BJ (cell line): Measurements from ENCODE around the gene RRBP1. TPM values are rescaled to one million over a fixed set of nuclear protein-coding genes. Genes with fewer than 3 reads are reported as not detected.

Source experiments
- CTCF ChIA-PET: fragments of 350-600 bp; formaldehyde crosslinking; extraction: SDS; loops from one replicate; lab custom pipeline; 2021; ENCODE audit warnings: antibody characterized with exemption, inconsistent platforms; lab: Yijun Ruan, JAX
- POLR2A ChIA-PET: fragments of 300-600 bp; sonication (Branson Sonifier 250); formaldehyde crosslinking; extraction: SDS; loops from one replicate; lab custom pipeline; 2021; ENCODE audit warnings: antibody characterized with exemption; lab: Charles Lee
- DNase-seq: peaks from one replicate; pipeline ENCODE4 v3.0.0-alpha.2; 2011; ENCODE audit warnings: low read depth
- H3K27me3 ChIP-seq: 2 replicates; pipeline ENCODE4 v1.6.0; 2011; ENCODE audit warnings: low read length; ENCODE audit not compliant: control insufficient read depth, insufficient read depth
- H3K36me3 ChIP-seq: 2 replicates; pipeline ENCODE4 v1.5.1; 2011; ENCODE audit warnings: low read length; ENCODE audit not compliant: control insufficient read depth, insufficient read depth
- H3K4me3 ChIP-seq: 2 replicates; pipeline ENCODE4 v1.5.1; 2011; ENCODE audit warnings: low read depth, mild to moderate bottlenecking, control low read depth, low read length
- CTCF ChIP-seq: IDR thresholded peaks from 2 replicates; pipeline ENCODE4 v1.5.1; 2011; ENCODE audit warnings: low read depth, mild to moderate bottlenecking, control low read depth, inconsistent platforms, low read length, moderate library complexity; ENCODE audit not compliant: insufficient read depth
- polyA plus RNA-seq: library from polyadenylated mRNA; depleted of rRNA; stranded (reverse); fragments of >200 nt; gene quantifications from 2 replicates; pipeline ENCODE4 v1.2.3, GENCODE V29; 2011

Gene RRBP1
- polyA plus RNA-seq, 1 experiment = 98.7 TPM

GRCh38 chr20:17675519-17676377 lies 6.3 kb downstream of the RRBP1 start:
- Histone ChIP-seq H3K36me3 (peaks cover 18% of the 10 kb centered on the region), H3K27me3 (no peaks in the 10 kb centered on the region), H3K4me3 (no peak overlapping the region)
- no peak for DNase-seq
- ChIA-PET CTCF (interaction anchor here (0.7 to 2.5 kb wide), 7 partner anchors 10 to 284 kb away, joined by 3 to 10 read pairs (median 3); no protein-coding TSS in a partner anchor), POLR2A (no interaction called here)
- TF ChIP-seq CTCF = no peak

- Histone ChIP-seq H3K4me3 (no peak overlapping the region), H3K36me3 (peaks cover 15% of the 10 kb centered on the region), H3K27me3 (no peaks in the 10 kb centered on the region)
- ChIA-PET CTCF (interaction anchor here (1.0 to 1.5 kb wide), 3 partner anchors 9 to 26 kb away, joined by 3 read pairs; no protein-coding TSS in a partner anchor), POLR2A (no interaction called here)
- DNase-seq = no peak
- no peak for TF ChIP-seq CTCF
These were observed 7.1 kb downstream of the RRBP1 start for GRCh38 chr20:17674722-17675518.

- DNase-seq = no peak
- H3K27me3 ChIP-seq = no peaks in the 10 kb centered on the region
- CTCF ChIA-PET = no interaction called here
- no peak overlapping the region for H3K4me3 ChIP-seq
- peaks cover 14% of the 10 kb centered on the region for H3K36me3 ChIP-seq
- POLR2A ChIA-PET = no interaction called here
- no peak for TF ChIP-seq CTCF
These were observed 9.0 kb downstream of the RRBP1 start for GRCh38 chr20:17673084-17673483.

GRCh38 chr20:17671565-17671964 lies 10.5 kb downstream of the RRBP1 start:
- Histone ChIP-seq H3K4me3 (no peak overlapping the region), H3K27me3 (no peaks in the 10 kb centered on the region), H3K36me3 (peaks cover 15% of the 10 kb centered on the region)
- CTCF ChIA-PET = no interaction called here
- no peak for DNase-seq
- no peak for TF ChIP-seq CTCF
- POLR2A ChIA-PET = no interaction called here

- ChIA-PET POLR2A (no interaction called here), CTCF (no interaction called here)
- no peaks in the 10 kb centered on the region for H3K27me3 ChIP-seq
- peaks cover 12% of the 10 kb centered on the region for H3K36me3 ChIP-seq
- H3K4me3 ChIP-seq = no peak overlapping the region
- no peak for DNase-seq
- TF ChIP-seq CTCF = no peak
These were observed 11.0 kb downstream of the RRBP1 start for GRCh38 chr20:17671011-17671410.
